Sigmoid colon (tissue), 4 donors: ENCODE data around the gene C1orf105.

ENCODE experiments used
- CTCF ChIP-seq, 4 experiments: fragments of 450-650 bp in 3 of 4; fragments of 200-600 bp in 1 of 4; IDR thresholded peaks; one replicate each; pipeline ENCODE4 v1.5.1; 2016 to 2019; ENCODE audit warnings: antibody characterized with exemption in 4 of 4, mild to moderate bottlenecking in 3 of 4, moderate library complexity in 2 of 4
- EP300 ChIP-seq, 4 donors: sonication (generic); formaldehyde crosslinking; IDR thresholded peaks; one replicate each; pipeline ENCODE4 v1.6.1; 2017; ENCODE audit warnings: antibody characterized with exemption in 4 of 4
- POLR2A ChIP-seq, 2 donors: fragments of 450-650 bp; IDR thresholded peaks; one replicate each; pipeline ENCODE4 v1.6.1; 2016; ENCODE audit warnings: antibody characterized with exemption in 2 of 2, mild to moderate bottlenecking in 2 of 2, moderate library complexity in 2 of 2
- POLR2AphosphoS5 ChIP-seq, 4 donors: sonication (generic); formaldehyde crosslinking; IDR thresholded peaks; one replicate each; pipeline ENCODE4 v1.6.1; 2017; ENCODE audit warnings: antibody characterized with exemption in 4 of 4

- TF ChIP-seq EP300 (IDR thresholded peaks at IDR 0.05) (no peak), POLR2AphosphoS5 (IDR thresholded peaks at IDR 0.05) (no peak), CTCF (IDR thresholded peaks at IDR 0.05) (no peak), POLR2A (IDR thresholded peaks at IDR 0.05) (no peak)
These were observed 2.9 kb downstream of the C1orf105 start for GRCh38 chr1:172423336-172423735.
